GM19463 (cell line): ENCODE results near the gene TTC34.

Experiments
- ATAC-seq: cut with Tn5 transposase; IDR thresholded peaks from one replicate; pipeline ENCODE4 v1.9.1; 2021; ENCODE audit warnings: mild to moderate bottlenecking, moderate library complexity; ENCODE audit not compliant: unreplicated experiment

Gene TTC34

GRCh38 chr1:2607641-2608091 lies 193.8 kb downstream of the TTC34 start:
- ATAC-seq: no peak

DNA sequence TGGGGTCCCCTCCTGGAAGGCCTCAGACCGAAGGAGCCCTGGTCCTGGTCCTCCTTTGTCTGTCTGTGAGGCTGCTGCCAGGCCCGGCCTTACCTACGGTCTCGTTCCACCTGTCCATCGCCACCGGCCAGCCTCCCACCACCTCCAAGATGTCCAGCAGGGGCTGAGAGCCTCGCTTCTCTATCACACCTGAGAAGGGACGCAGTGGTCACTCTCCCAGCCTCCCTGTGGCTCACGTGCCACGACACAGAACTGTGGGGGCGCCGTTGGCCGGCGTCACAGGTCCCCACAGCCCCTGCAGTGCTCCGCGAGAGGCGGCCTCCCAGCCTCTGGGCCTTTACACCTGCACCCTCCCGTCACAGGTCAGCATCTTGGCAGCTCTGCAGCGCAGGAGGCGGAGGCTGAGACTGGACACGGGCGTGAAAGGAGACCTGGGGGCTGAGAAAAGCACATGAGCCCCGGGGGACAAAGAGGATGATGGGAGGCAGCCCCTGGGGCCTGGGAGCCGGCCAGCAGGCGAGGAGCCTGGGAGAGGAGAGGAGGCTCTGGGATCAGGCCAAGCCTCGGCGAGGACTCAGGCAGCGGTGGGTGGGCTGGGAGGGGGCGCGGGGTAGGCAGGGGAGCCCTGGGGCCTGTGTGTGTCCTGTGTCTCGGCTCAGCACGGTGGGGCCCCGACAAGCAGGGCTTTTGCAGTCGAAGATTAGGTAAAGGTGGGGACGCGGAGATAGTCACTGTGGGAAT lies 194.4 kb downstream of the TTC34 start:
- ATAC-seq: no peak

- no peak for ATAC-seq
Measured at GRCh38 chr1:2606396-2606880, 195.1 kb downstream of the TTC34 start.

DNA sequence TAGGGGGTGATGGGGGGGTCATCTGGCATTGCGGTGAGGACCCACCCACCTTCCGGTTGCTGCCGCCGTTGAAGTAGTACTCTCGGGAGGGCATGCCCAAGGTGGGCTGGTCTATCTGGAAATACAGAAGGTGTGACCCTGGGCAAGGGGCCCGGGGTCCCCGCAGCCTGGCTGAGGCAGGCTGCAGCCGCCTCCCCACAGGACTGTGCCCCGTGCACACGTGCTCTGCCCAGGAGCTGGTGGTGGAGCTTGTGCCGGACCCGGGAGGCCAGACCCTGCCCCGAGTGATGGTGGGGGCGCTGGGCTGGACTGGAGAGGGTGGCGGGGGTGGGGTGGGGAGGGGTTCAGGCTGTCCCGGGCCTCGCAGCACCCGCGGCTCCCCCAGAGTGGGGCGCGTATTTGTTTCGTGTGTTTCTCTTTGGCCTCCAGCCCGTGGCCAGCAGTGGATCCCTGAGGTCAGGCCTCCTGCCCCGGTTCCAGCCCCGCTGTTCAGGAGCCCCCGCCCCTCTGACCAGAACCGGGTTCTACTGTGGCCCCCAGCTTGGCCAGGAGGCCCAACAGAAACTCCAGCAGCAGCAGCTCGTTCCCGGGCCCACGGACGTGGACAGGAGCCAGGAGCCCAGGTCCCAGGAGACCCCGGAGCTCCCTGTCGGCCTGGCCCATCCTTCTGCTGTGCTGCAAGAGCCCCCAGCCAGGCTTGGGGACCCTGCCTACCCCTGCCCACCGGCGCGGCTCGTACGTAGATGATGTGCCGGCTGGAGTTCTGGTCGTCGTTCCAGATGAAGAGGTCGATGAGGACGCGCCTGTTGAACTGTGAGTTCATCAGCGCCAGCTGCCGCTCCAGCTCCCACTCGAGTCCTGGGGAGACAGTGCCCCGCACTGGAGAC lies 195.7 kb downstream of the TTC34 start:
- ATAC-seq: no peak

- no peak for ATAC-seq
Measured at GRCh38 chr1:2604844-2605508, 196.5 kb downstream of the TTC34 start.

DNA sequence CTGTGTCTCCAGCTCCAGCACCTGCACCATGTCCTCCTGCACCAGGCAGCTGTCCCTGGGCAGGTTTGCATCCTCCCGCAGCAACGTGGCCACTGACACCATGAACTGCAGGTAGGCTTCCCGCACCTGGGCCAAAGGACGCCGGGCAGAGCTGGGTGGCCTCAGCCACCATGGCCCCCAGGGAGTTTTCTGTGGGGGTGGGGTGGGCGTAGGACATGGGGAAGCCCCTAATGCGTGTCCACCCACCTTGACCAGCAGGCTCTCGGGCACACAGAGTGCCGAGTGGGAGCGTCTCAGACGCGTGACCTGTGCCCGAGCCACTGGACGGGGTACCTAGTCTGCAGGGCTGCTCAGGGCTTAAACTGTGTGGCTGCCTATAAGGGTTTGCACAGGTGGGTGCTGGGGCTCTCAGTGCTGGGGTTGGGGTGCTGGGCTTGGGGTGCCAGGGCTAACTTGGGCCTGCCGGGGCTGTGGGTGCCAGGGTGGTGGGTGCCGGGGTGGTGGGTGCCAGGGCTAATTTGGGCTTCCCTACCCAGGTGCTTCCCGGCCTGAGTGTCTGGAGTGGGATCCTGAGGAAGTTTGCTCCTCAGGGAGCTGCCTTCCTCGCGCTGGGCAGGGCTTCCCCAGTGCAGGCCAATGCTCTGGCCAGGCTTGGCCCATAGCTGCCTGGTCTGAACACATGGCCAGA lies 197.2 kb downstream of the TTC34 start:
- ATAC-seq: no peak

DNA sequence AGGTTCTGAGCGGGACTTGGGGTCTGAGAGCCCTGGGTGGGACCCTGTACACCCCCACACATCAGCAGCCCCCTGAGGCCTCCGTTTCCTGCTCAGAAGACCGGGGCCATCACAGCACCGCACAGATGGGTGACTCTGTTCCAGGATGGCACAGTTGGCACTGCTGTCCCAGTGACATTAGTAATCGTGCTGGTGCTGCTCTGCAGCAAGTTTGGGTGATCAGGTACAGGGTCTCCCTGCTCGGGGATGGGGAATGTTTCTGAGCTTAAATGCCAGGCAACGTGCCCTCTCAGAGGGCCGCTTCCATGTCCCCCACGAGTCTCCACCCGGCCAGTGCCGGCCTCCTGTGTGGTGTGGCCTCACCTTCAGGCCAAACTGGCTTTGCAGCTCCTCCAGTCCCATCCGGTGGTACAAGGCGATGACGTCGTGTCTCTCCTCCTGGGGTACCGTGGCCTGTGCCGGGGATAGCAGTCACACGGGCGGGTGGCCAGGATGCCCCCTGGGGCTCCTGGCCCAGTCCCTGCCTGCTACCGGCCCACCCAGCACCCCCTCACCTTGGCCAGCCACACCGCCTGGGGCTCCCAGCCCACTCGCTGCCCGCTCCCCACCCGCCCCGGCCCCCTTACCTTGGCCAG lies 197.9 kb downstream of the TTC34 start:
- no peak for ATAC-seq

DNA sequence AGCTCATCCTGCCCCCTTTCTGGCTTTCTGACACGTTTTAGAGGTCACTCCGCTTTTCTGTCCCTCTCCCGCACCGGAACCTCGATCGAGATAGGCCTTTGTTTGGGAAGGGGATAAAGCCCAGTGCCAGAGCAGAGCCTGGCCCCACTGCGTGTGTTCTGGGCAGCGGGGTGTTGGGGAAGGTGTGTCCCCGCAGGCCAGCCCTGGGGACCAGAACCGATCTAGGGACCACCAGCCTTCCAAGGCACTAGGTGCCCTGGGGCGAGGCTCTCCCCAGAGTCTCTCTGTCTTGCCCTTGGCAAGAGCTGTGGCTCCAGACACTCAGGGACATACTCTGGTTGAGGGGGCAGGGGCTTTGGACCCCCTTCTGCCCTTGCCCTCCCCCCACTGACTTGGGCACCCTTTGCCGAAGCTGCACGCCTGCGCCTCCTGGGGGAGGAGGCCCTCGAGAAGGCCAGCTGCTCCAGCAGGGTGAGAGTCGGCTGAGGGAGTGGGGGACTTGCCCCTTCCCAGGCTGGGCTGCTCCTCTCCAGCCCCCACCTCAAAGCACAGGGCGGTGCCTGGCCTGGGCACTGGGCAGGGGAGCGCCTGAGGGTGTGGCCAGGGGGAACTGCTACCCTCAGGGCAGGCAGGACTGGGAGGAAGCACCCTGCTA lies 198.5 kb downstream of the TTC34 start:
- ATAC-seq: no peak

- ATAC-seq: no peak
Measured at GRCh38 chr1:2602311-2602835, 199.1 kb downstream of the TTC34 start.

DNA sequence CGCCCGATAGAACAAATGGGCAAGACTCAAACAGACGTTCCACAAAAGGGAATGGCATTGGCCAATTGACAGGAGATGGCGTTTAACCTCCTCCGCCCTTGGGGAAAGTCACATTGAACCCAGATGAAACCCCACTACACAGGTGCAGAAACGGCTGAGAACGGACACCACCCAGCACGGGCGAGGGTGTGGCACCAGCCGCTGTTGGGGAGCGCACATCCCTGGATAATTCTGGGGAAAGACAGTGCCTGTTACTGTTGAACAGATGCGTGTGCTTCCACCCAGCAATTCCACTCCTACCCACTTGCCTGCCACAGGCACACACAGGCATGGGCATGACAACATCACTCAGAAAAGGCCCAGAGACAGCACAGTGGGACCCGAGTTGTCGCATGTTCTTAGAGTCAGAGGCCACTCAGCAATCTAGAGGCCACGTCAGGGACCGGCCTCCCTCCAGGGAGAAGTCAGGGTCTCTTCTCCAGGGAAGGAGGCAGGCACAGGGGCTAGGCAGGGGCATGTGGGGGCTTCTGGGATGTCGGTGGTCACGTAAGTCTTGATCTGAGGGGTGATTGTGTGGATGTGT lies 199.7 kb downstream of the TTC34 start:
- ATAC-seq: no peak

- ATAC-seq: no peak
Measured at GRCh38 chr1:2598329-2598931, 203.1 kb downstream of the TTC34 start.

- ATAC-seq: no peak
Measured at GRCh38 chr1:2597441-2598328, 203.8 kb downstream of the TTC34 start.

DNA sequence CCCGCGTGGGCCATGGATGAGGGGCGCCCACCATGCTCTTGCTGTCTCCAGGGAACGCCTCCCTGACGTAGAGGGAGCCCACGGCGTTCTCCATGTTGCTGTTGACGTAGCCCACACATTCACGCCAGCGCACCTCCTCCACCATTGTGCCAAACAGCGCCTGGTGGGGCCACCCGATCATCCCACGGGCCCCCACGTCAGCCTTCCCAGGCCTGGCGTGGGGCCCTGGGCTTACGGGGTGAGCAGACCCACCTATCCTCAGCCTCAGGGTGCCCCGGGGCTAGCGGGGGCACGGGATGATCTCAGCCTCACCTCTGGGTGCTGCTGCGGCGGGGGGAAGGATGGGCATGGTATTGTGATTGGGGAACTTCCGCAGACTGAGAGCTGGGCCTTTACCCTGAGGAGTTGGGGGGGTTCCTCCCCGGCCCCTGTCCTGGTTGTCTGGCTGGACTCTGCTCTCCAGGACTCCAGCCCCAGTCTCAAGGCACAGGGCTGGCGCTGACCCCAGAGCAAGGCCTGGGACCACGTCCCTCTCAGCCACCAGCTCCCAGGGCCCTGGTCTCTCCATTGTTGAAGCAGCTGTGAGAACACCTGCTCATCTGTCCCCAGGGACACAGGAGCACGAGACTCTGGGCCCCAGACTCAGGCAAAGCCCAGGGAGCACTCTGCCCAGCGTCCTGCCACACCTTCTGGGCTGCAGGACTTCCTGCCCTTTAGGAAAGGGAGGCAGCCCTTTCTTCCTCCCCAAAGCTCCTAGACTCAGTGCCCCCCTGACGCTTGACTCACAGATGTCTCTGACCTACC lies 204.8 kb downstream of the TTC34 start:
- no peak for ATAC-seq

- ATAC-seq: no peak
Measured at GRCh38 chr1:2595812-2596529, 205.5 kb downstream of the TTC34 start.

- ATAC-seq: no peak
Measured at GRCh38 chr1:2595261-2595811, 206.2 kb downstream of the TTC34 start.

- no peak for ATAC-seq
Measured at GRCh38 chr1:2594641-2595131, 206.8 kb downstream of the TTC34 start.
